ENCODE results near the gene SPRED2.

DNA sequence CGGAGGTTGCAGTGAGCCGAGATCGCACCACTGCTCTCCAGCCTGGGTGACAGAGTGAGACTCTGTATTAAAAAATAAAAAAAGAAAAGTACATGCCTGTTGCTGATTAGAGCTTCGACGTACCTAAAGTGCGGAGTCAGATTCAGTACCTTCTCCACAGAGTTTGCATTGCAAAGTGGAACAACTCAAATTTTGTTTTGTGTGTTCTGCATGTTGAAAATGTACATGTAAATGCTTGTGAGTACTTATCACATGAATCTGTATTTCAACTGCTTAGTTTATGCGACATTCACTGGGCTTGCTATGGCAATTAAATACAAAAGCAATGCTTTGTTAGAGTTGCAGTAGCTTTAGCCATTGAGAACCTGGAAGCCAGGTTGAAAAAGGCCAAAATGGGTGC, 168.4 kb downstream of the SPRED2 start:
- TF ChIP-seq, protein P1, sequence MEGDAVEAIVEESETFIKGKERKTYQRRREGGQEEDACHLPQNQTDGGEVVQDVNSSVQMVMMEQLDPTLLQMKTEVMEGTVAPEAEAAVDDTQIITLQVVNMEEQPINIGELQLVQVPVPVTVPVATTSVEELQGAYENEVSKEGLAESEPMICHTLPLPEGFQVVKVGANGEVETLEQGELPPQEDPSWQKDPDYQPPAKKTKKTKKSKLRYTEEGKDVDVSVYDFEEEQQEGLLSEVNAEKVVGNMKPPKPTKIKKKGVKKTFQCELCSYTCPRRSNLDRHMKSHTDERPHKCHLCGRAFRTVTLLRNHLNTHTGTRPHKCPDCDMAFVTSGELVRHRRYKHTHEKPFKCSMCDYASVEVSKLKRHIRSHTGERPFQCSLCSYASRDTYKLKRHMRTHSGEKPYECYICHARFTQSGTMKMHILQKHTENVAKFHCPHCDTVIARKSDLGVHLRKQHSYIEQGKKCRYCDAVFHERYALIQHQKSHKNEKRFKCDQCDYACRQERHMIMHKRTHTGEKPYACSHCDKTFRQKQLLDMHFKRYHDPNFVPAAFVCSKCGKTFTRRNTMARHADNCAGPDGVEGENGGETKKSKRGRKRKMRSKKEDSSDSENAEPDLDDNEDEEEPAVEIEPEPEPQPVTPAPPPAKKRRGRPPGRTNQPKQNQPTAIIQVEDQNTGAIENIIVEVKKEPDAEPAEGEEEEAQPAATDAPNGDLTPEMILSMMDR (IDR thresholded peaks at IDR 0.05; ENCODE audit: low read depth, low read length) = no peak
- no peak for TF ChIP-seq POLR2A (IDR thresholded peaks at IDR 0.05; ENCODE audit: extremely low read depth, insufficient read length)
- TF ChIP-seq, protein P2, sequence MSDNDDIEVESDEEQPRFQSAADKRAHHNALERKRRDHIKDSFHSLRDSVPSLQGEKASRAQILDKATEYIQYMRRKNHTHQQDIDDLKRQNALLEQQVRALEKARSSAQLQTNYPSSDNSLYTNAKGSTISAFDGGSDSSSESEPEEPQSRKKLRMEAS (IDR thresholded peaks at IDR 0.05; ENCODE audit: low read depth, low read length) = no peak
